Measurements from ENCODE around the gene ADAM8.

Gene ADAM8

DNA sequence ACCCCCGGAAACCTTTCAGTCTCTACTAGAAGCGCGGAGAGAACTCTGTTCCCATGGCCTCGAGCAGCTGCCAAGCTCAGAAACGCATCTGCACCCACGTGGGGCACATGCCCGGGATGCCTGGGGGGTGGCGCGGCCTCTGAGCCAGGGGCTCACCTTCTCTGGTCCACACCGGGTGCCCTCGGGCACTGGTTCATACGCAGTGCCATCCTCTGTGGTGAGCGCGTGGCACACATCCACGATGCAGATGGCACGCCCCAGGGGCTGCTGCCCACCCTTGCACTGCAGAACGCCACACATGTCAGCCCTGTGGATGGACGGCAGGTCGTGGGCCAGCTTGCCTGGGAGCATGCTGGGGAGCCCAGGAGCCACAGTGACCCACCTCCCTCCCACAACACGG lies 6.5 kb downstream of the ADAM8 start:
- DNase-seq (ENCODE audit: low read depth in 1 of 2, low spot score in 1 of 2): no peak
- TF ChIP-seq, protein P1, sequence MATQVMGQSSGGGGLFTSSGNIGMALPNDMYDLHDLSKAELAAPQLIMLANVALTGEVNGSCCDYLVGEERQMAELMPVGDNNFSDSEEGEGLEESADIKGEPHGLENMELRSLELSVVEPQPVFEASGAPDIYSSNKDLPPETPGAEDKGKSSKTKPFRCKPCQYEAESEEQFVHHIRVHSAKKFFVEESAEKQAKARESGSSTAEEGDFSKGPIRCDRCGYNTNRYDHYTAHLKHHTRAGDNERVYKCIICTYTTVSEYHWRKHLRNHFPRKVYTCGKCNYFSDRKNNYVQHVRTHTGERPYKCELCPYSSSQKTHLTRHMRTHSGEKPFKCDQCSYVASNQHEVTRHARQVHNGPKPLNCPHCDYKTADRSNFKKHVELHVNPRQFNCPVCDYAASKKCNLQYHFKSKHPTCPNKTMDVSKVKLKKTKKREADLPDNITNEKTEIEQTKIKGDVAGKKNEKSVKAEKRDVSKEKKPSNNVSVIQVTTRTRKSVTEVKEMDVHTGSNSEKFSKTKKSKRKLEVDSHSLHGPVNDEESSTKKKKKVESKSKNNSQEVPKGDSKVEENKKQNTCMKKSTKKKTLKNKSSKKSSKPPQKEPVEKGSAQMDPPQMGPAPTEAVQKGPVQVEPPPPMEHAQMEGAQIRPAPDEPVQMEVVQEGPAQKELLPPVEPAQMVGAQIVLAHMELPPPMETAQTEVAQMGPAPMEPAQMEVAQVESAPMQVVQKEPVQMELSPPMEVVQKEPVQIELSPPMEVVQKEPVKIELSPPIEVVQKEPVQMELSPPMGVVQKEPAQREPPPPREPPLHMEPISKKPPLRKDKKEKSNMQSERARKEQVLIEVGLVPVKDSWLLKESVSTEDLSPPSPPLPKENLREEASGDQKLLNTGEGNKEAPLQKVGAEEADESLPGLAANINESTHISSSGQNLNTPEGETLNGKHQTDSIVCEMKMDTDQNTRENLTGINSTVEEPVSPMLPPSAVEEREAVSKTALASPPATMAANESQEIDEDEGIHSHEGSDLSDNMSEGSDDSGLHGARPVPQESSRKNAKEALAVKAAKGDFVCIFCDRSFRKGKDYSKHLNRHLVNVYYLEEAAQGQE (IDR thresholded peaks at IDR 0.05; ENCODE audit: insufficient replicate concordance, low read depth): no peak
- TF ChIP-seq SPI1 (IDR thresholded peaks at IDR 0.05; ENCODE audit: borderline replicate concordance, low read depth): no peak
- TF ChIP-seq, protein P2, sequence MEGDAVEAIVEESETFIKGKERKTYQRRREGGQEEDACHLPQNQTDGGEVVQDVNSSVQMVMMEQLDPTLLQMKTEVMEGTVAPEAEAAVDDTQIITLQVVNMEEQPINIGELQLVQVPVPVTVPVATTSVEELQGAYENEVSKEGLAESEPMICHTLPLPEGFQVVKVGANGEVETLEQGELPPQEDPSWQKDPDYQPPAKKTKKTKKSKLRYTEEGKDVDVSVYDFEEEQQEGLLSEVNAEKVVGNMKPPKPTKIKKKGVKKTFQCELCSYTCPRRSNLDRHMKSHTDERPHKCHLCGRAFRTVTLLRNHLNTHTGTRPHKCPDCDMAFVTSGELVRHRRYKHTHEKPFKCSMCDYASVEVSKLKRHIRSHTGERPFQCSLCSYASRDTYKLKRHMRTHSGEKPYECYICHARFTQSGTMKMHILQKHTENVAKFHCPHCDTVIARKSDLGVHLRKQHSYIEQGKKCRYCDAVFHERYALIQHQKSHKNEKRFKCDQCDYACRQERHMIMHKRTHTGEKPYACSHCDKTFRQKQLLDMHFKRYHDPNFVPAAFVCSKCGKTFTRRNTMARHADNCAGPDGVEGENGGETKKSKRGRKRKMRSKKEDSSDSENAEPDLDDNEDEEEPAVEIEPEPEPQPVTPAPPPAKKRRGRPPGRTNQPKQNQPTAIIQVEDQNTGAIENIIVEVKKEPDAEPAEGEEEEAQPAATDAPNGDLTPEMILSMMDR (IDR thresholded peaks at IDR 0.05; ENCODE audit: insufficient read depth, low read length): no peak
- H3K27ac ChIP-seq (replicated peaks): no peak overlapping the region
- no peaks in the 10 kb centered on the region for H3K27me3 ChIP-seq (ENCODE audit: insufficient read depth, poor library complexity, severe bottlenecking)
- no peak overlapping the region for H3K4me3 ChIP-seq (replicated peaks; ENCODE audit: insufficient read depth, low read length)

DNA sequence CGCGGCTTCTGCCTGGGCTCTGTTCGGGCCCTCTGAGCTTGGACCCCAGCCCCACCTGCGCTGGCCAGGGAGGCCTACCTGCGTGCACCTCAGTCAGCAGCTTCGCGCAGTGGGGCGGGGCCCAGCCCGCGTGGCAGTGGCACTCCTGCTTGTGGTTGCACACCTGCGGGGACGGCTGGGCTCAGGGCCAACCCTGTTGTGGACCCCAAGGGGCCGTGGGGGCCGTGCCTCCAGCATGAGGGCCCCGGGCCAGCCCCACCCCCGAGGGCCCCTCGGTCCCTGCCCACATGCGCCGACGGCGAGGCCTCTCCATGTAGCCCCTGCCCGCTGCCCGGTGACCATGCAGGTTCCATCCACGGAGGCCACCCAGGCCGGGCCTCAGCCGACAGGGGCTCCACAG lies 7.3 kb downstream of the ADAM8 start:
- Histone ChIP-seq H3K27me3 (ENCODE audit: insufficient read depth, poor library complexity, severe bottlenecking) (no peaks in the 10 kb centered on the region), H3K27ac (replicated peaks) (no peak overlapping the region), H3K4me3 (replicated peaks; ENCODE audit: insufficient read depth, low read length) (no peak overlapping the region)
- TF ChIP-seq, protein P1 (IDR thresholded peaks at IDR 0.05; ENCODE audit: insufficient replicate concordance, low read depth): no peak
- no peak for TF ChIP-seq POLR2AphosphoS5 (IDR thresholded peaks at IDR 0.05; ENCODE audit: low read depth)
- TF ChIP-seq, protein P2 (IDR thresholded peaks at IDR 0.05; ENCODE audit: insufficient read depth, low read length): no peak
- no peak for TF ChIP-seq SPI1 (IDR thresholded peaks at IDR 0.05; ENCODE audit: borderline replicate concordance, low read depth)
- no peak for TF ChIP-seq GABPA (IDR thresholded peaks at IDR 0.05; ENCODE audit: low read depth)
- no peak for DNase-seq (ENCODE audit: low read depth in 1 of 2, low spot score in 1 of 2)

DNA sequence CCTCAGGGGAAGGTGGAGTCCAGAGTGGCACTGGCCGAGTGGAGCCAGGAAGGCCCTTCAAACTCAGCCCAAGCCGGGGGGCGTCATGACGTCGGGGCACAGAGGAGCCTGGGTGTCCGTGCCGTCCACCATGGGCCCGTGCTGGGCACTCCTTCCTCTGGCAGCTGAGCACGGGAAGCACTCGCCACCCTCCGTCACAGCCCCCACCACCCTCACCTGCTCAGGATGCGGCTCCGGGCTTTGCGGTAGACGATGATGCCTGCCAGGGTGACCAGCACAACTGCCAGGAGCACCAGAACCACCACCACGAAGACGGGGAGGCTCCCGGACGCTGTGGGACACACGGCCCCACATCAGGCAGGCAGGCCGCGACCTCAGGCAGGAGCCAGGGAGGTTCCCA lies 8.1 kb downstream of the ADAM8 start:
- TF ChIP-seq GABPA (IDR thresholded peaks at IDR 0.05; ENCODE audit: low read depth) (no peak), POLR2AphosphoS5 (IDR thresholded peaks at IDR 0.05; ENCODE audit: low read depth) (no peak), SPI1 (IDR thresholded peaks at IDR 0.05; ENCODE audit: borderline replicate concordance, low read depth) (no peak)
- TF ChIP-seq, protein P2 (IDR thresholded peaks at IDR 0.05; ENCODE audit: insufficient read depth, low read length): no peak
- TF ChIP-seq, protein P1 (IDR thresholded peaks at IDR 0.05; ENCODE audit: insufficient replicate concordance, low read depth): no peak

More for the DNA sequence above, 8.1 kb downstream of the ADAM8 start:
- Histone ChIP-seq H3K4me3 (replicated peaks; ENCODE audit: insufficient read depth, low read length) (no peak overlapping the region), H3K27me3 (ENCODE audit: insufficient read depth, poor library complexity, severe bottlenecking) (no peaks in the 10 kb centered on the region), H3K27ac (replicated peaks) (no peak overlapping the region)
- no peak for DNase-seq (ENCODE audit: low read depth in 1 of 2, low spot score in 1 of 2)

Measured in HL-60 (cell line).